A673 (cell line): ENCODE data around the gene LDB3. TPM values are rescaled to one million over a fixed set of nuclear protein-coding genes. Genes with fewer than 3 reads are reported as not detected.

Experiments
- BruUV-seq: library from RNA; stranded (reverse); fragments of 400-500 nt; replicated peaks from 2 replicates; lab custom pipeline; 2021; lab: Mats Ljungman, UMichigan
- CTCF ChIA-PET: fragments of 300-600 bp; sonication (Branson Sonifier 250); formaldehyde crosslinking; loops from one replicate; lab custom pipeline; 2022; ENCODE audit warnings: antibody characterized with exemption; lab: Charles Lee
- POLR2A ChIA-PET: fragments of 300-600 bp; sonication (Branson Sonifier 250); formaldehyde crosslinking; loops from one replicate; lab custom pipeline; 2022; ENCODE audit warnings: antibody characterized with exemption; ENCODE audit not compliant: low non-redundant PET; lab: Charles Lee
- DNase-seq: peaks from one replicate; pipeline ENCODE4 v3.0.0-alpha.2; 2015; ENCODE audit warnings: low spot score
- H3K27ac ChIP-seq: fragments of 200-600 bp; sonication (generic); 2 replicates; pipeline ENCODE4 v1.5.1; 2016; ENCODE audit warnings: mixed run types, low read depth, mild to moderate bottlenecking, mixed read lengths, antibody characterized with exemption, low read length; ENCODE audit not compliant: poor library complexity, severe bottlenecking
- H3K27me3 ChIP-seq: fragments of 200-600 bp; sonication (generic); replicated peaks from 2 replicates; pipeline ENCODE4 v1.6.1; 2017; ENCODE audit warnings: mixed run types, low read depth, mild to moderate bottlenecking, mixed read lengths, antibody characterized with exemption, low read length; ENCODE audit not compliant: insufficient read depth, poor library complexity
- H3K36me3 ChIP-seq: fragments of 200-600 bp; sonication (generic); 2 replicates; pipeline ENCODE4 v1.6.1; 2016; ENCODE audit warnings: mixed run types, mild to moderate bottlenecking, mixed read lengths, antibody characterized with exemption, low read length; ENCODE audit not compliant: insufficient read depth, poor library complexity, severe bottlenecking
- H3K4me1 ChIP-seq: fragments of 200-600 bp; sonication (generic); 2 replicates; pipeline ENCODE4 v1.6.1; 2017; ENCODE audit warnings: mixed run types, mild to moderate bottlenecking, mixed read lengths, antibody characterized with exemption, low read length; ENCODE audit not compliant: insufficient read depth, poor library complexity, severe bottlenecking
- H3K4me3 ChIP-seq: fragments of 200-600 bp; sonication (generic); 2 replicates; pipeline ENCODE4 v1.5.1; 2016; ENCODE audit warnings: low read depth, mixed run types, mild to moderate bottlenecking, mixed read lengths, low read length; ENCODE audit not compliant: poor library complexity, severe bottlenecking
- H3K9me3 ChIP-seq: fragments of 200-600 bp; sonication (generic); 2 replicates; pipeline ENCODE4 v1.6.1; 2016; ENCODE audit warnings: mixed run types, low read depth, mild to moderate bottlenecking, mixed read lengths, antibody characterized with exemption, low read length; ENCODE audit not compliant: poor library complexity, severe bottlenecking
- EZH2 ChIP-seq: fragments of 200-600 bp; sonication (generic); IDR thresholded peaks from 2 replicates; pipeline ENCODE4 v1.6.1; 2017; ENCODE audit warnings: borderline replicate concordance, low read depth, mild to moderate bottlenecking, mixed read lengths, antibody characterized with exemption, low read length; ENCODE audit not compliant: poor library complexity, severe bottlenecking
- intact Hi-C: fragments of 100-400 bp; cut with micrococcal nuclease; formaldehyde crosslinking; loops from one replicate; pipeline ENCODE4 v1.10.0; 2022; ENCODE audit not compliant: unreplicated experiment
- total RNA-seq: library from RNA; stranded (reverse); gene quantifications from 2 replicates; pipeline ENCODE4 v1.2.3, GENCODE V29; 2021
- TF ChIP-seq, protein P1 (sequence below): fragments of 300-800, 200-600 bp; sonication (generic); conservative IDR thresholded peaks from 2 replicates; pipeline ENCODE4 v1.5.1; 2017; ENCODE audit warnings: low read depth, mild to moderate bottlenecking, antibody characterized with exemption, low read length, moderate library complexity, mixed read lengths

LDB3 gene
- total RNA-seq, 1 experiment from 2014 or later: 0.34 TPM

GRCh38 chr10:86751477-86751876, 83.2 kb downstream of the LDB3 start:
- ChIA-PET POLR2A (no interaction called here), CTCF (no interaction called here)
- intact Hi-C loops: no loop called here
- BruUV-seq: no TSS peak
- no peak overlapping the region for H3K4me3 ChIP-seq
- H3K9me3 ChIP-seq: no peaks in the 10 kb centered on the region
- H3K36me3 ChIP-seq: no peaks in the 10 kb centered on the region
- H3K4me1 ChIP-seq: peaks cover 61% of the 10 kb centered on the region
- TF ChIP-seq, protein P1, sequence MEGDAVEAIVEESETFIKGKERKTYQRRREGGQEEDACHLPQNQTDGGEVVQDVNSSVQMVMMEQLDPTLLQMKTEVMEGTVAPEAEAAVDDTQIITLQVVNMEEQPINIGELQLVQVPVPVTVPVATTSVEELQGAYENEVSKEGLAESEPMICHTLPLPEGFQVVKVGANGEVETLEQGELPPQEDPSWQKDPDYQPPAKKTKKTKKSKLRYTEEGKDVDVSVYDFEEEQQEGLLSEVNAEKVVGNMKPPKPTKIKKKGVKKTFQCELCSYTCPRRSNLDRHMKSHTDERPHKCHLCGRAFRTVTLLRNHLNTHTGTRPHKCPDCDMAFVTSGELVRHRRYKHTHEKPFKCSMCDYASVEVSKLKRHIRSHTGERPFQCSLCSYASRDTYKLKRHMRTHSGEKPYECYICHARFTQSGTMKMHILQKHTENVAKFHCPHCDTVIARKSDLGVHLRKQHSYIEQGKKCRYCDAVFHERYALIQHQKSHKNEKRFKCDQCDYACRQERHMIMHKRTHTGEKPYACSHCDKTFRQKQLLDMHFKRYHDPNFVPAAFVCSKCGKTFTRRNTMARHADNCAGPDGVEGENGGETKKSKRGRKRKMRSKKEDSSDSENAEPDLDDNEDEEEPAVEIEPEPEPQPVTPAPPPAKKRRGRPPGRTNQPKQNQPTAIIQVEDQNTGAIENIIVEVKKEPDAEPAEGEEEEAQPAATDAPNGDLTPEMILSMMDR: no peak
- TF ChIP-seq EZH2: no peak
- no peak overlapping the region for H3K27ac ChIP-seq
- DNase-seq: no peak
- no peaks in the 10 kb centered on the region for H3K27me3 ChIP-seq

DNA sequence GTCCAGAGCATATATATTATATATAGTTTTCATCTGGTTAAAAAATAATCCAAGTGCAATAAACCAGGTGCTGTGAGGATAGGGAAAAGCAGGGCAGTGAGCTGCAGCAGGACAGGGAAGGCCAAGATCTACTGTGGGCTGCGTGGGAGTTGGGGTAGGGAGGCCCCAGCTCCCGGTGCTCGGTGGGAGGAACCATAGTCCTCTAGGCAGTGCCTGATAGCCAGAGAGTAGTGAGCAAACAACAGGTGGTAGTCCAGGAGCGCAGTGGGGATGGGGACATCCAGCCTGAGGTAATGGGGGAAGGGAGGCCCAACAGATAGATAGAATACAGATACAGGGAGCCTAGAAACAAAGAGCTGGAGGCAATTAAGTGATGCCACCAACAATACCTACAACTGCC, 84.0 kb downstream of the LDB3 start:
- no peaks in the 10 kb centered on the region for H3K27me3 ChIP-seq
- intact Hi-C loops: no loop called here
- H3K4me3 ChIP-seq: no peak overlapping the region
- peaks cover 53% of the 10 kb centered on the region for H3K4me1 ChIP-seq
- no peak for DNase-seq
- POLR2A ChIA-PET: interaction anchor here (0.6 kb wide), 2 partner anchors 170 to 1110 kb away, joined by 4 to 9 read pairs; no protein-coding TSS in a partner anchor
- no TSS peak for BruUV-seq
- TF ChIP-seq, protein P1: no peak
- no peak for TF ChIP-seq EZH2
- CTCF ChIA-PET: no interaction called here
- no peak overlapping the region for H3K27ac ChIP-seq
- no peaks in the 10 kb centered on the region for H3K9me3 ChIP-seq
- no peaks in the 10 kb centered on the region for H3K36me3 ChIP-seq

GRCh38 chr10:86753051-86753450, 84.7 kb downstream of the LDB3 start:
- ChIA-PET POLR2A (interaction anchor here (0.6 kb wide), 3 partner anchors 19 to 170 kb away, joined by 7 to 10 read pairs (median 9); no protein-coding TSS in a partner anchor), CTCF (no interaction called here)
- TF ChIP-seq, protein P1: no peak
- TF ChIP-seq EZH2: no peak
- Histone ChIP-seq H3K27ac (no peak overlapping the region), H3K27me3 (no peaks in the 10 kb centered on the region), H3K36me3 (no peaks in the 10 kb centered on the region), H3K4me3 (no peak overlapping the region), H3K4me1 (peaks cover 51% of the 10 kb centered on the region), H3K9me3 (no peaks in the 10 kb centered on the region)
- BruUV-seq: no TSS peak
- no peak for DNase-seq
- intact Hi-C loops: no loop called here
